Glutamatergic neuron (in vitro differentiated cells): ENCODE data around the gene DNAH6. TPM values are rescaled to one million over a fixed set of nuclear protein-coding genes. Genes with fewer than 3 reads are reported as not detected.

Experiments used
- DNase-seq: peaks from one replicate; pipeline ENCODE4 v3.0.0; 2022
- H3K27ac Mint-ChIP-seq: one replicate; pipeline ENCODE4 v1.8.0; 2020; ENCODE audit warnings: mild to moderate bottlenecking, mixed read lengths, inconsistent platforms; ENCODE audit not compliant: unreplicated experiment
- H3K27me3 Mint-ChIP-seq: one replicate; pipeline ENCODE4 v1.8.0; 2020; ENCODE audit warnings: mild to moderate bottlenecking, moderate library complexity, mixed read lengths, inconsistent platforms; ENCODE audit not compliant: unreplicated experiment
- H3K36me3 Mint-ChIP-seq: one replicate; pipeline ENCODE4 v1.8.0; 2020; ENCODE audit warnings: mild to moderate bottlenecking, mixed read lengths, inconsistent platforms; ENCODE audit not compliant: unreplicated experiment
- H3K4me1 Mint-ChIP-seq: one replicate; pipeline ENCODE4 v1.8.0; 2020; ENCODE audit warnings: mild to moderate bottlenecking, low read depth, mixed read lengths, inconsistent platforms; ENCODE audit not compliant: unreplicated experiment
- H3K4me3 Mint-ChIP-seq: one replicate; pipeline ENCODE4 v1.8.0; 2020; ENCODE audit warnings: mild to moderate bottlenecking, mixed read lengths, inconsistent platforms; ENCODE audit not compliant: unreplicated experiment
- H3K9me3 Mint-ChIP-seq: one replicate; pipeline ENCODE4 v1.8.0; 2020; ENCODE audit warnings: mild to moderate bottlenecking, moderate library complexity, mixed read lengths, inconsistent platforms; ENCODE audit not compliant: unreplicated experiment
- total RNA-seq: library from RNA; stranded (reverse); fragmentation: NEBNext Ultra II Directional; extraction: Animal tissue kit (Norgen Biotek cat#: 25700); gene quantifications from one replicate; pipeline ENCODE4 v1.2.1, GENCODE V29; 2021; ENCODE audit not compliant: unreplicated experiment
- TF ChIP-seq, protein P1 (sequence below): fragments of 200-600 bp; sonication (generic); IDR thresholded peaks from one replicate; pipeline ENCODE4 v1.5.0; 2021; ENCODE audit not compliant: partially characterized antibody, unreplicated experiment

DNAH6 gene
- total RNA-seq, 1 donor from 2014 or later: 0.86 TPM

DNA sequence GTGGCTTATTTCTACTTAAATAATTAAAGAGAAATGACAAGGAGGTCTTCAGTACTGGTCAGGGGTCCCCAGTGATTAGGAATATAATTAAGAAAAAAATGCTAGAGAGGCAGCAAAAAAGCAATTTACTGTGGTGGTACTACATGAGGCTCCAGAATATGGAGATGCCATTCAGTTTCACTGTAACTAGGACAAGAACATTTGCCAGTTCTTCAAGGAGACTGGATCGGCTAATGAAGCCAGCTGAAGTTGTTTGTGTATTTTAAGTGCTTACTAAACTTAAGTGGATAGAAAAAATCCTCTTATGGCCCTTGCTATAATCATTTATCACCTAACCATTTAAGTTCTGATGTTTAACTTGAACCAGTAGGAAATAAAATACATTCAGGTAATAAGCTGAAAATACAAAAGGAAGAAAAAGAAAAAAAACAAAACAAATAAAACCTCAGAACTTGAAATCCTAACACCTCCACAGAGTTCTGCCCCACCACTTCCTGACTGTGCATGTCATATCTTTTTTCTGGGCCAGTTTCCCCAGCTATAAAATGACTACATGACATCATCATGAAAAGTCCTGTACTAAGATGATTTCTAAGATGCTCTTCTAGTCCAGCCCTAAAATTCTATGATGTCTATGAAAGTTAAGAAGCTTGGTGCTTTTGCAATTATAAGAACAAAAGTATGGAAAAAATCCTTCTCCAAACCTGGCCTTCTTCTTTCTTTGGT lies 266.6 kb downstream of the DNAH6 start:
- TF ChIP-seq, protein P1, sequence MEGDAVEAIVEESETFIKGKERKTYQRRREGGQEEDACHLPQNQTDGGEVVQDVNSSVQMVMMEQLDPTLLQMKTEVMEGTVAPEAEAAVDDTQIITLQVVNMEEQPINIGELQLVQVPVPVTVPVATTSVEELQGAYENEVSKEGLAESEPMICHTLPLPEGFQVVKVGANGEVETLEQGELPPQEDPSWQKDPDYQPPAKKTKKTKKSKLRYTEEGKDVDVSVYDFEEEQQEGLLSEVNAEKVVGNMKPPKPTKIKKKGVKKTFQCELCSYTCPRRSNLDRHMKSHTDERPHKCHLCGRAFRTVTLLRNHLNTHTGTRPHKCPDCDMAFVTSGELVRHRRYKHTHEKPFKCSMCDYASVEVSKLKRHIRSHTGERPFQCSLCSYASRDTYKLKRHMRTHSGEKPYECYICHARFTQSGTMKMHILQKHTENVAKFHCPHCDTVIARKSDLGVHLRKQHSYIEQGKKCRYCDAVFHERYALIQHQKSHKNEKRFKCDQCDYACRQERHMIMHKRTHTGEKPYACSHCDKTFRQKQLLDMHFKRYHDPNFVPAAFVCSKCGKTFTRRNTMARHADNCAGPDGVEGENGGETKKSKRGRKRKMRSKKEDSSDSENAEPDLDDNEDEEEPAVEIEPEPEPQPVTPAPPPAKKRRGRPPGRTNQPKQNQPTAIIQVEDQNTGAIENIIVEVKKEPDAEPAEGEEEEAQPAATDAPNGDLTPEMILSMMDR: no peak
- Mint-ChIP-seq H3K36me3 (no peaks in the 10 kb centered on the region), H3K27ac (no peak overlapping the region), H3K9me3 (no peaks in the 10 kb centered on the region), H3K27me3 (no peaks in the 10 kb centered on the region), H3K4me3 (no peak overlapping the region), H3K4me1 (no peaks in the 10 kb centered on the region)
- DNase-seq: no peak

DNA sequence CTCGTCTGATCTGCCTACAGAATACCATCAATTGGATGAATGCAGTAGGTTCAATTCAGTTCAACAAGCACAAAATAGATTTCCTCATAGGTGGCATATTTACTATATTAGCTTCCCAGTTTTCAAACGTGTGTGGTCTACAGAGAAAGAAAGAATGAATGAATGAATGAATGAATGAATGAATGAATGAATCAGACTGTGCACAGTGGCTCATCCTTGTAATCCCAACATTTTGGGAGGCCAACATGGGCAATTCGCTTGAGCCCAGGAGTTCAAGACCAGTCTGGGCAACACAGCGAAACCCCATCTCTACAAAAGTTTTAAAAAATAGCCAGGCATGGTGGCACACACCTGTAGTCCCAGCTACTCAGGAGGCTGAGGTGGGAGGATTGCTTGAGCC lies 269.7 kb downstream of the DNAH6 start:
- Mint-ChIP-seq H3K36me3 (no peaks in the 10 kb centered on the region), H3K4me1 (no peaks in the 10 kb centered on the region), H3K4me3 (no peak overlapping the region), H3K27ac (no peak overlapping the region), H3K9me3 (no peaks in the 10 kb centered on the region), H3K27me3 (no peaks in the 10 kb centered on the region)
- TF ChIP-seq, protein P1: no peak
- DNase-seq: no peak

DNA sequence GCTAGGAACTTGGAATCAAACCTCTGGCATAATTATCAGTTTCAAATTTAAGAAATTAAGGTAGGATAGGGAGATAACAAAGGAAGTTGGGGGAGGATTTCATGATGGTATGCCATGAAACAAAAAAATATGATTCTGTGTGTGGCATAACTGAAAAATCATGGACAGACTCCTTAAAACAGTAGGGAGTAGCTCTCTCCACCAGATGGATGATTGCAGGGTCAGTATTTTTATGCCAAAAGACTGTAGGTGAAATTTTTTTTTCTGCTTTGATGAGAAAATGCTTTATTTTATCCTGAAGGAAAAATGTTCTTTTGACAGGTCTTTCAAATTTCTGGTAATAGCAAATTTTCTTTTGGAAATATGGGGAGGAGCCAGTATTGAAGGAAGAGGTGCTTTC lies 270.3 kb downstream of the DNAH6 start:
- Mint-ChIP-seq H3K4me3 (no peak overlapping the region), H3K9me3 (no peaks in the 10 kb centered on the region), H3K4me1 (no peaks in the 10 kb centered on the region), H3K36me3 (no peaks in the 10 kb centered on the region), H3K27ac (no peak overlapping the region), H3K27me3 (no peaks in the 10 kb centered on the region)
- no peak for DNase-seq
- TF ChIP-seq, protein P1: no peak

DNA sequence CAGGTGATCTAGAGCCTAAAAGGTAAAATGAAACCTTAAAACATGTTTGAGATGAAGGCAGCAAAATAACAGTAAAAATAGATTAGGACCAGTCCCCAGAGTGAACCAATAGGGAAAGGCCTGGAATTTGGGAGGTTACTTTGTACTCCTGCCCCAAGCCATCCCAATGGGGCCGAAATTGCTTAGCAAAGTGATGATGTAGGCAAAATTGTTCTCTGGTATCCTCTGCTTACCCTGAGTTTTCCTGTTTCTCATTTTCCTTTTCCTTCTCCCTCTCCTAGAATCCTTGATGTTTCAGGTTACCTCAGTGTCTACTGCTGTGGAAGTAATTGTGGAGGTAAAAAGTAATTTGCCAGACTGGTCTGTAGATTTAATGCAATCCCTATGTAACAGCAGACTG lies 271.7 kb downstream of the DNAH6 start:
- Mint-ChIP-seq H3K36me3 (no peaks in the 10 kb centered on the region), H3K4me3 (no peak overlapping the region), H3K27ac (no peak overlapping the region), H3K9me3 (no peaks in the 10 kb centered on the region), H3K27me3 (no peaks in the 10 kb centered on the region), H3K4me1 (no peaks in the 10 kb centered on the region)
- no peak for DNase-seq
- TF ChIP-seq, protein P1: no peak

DNA sequence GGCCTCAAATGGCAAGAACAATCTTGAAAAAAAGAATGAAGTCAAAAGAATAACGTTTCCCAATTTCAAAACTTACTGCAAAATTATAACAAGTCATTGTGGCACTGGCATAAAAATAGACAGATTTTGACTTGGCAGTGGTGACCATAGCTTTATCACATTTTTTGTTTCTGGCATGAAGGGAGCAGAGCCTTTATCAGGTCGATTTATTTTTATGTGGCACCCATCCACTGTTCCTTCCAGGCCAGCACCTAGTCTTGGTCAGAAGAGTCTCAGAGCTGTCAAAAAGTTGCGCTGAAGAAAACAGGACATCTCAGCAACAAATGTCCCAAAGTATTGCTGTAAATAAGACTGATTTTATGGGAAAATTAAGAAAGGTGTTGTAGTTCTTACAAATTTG lies 272.2 kb downstream of the DNAH6 start:
- Mint-ChIP-seq H3K27ac (no peak overlapping the region), H3K4me3 (no peak overlapping the region), H3K4me1 (no peaks in the 10 kb centered on the region), H3K27me3 (no peaks in the 10 kb centered on the region), H3K9me3 (no peaks in the 10 kb centered on the region), H3K36me3 (peaks cover 4% of the 10 kb centered on the region)
- TF ChIP-seq, protein P1: no peak
- no peak for DNase-seq
